K562 (cell line): Measurements from ENCODE around the gene CLDN34.

ENCODE experiments used
- BRF1 ChIP-seq: IDR thresholded peaks from 3 replicates; pipeline ENCODE4 v1.6.1; 2011; ENCODE audit warnings: borderline replicate concordance, mild to moderate bottlenecking; ENCODE audit not compliant: insufficient read length; ENCODE audit errors: extremely low read depth
- ETV5 ChIP-seq: sonication (generic); formaldehyde crosslinking; IDR thresholded peaks from 2 replicates; pipeline ENCODE4 v1.4.0; 2020; ENCODE audit warnings: low read depth, mild to moderate bottlenecking, missing genetic modification reagents
- PATZ1 ChIP-seq: fragments of 250-450 bp; sonication (Bioruptor Pico); IDR thresholded peaks from 2 replicates; pipeline ENCODE4 v1.5.0; 2020; ENCODE audit warnings: mild to moderate bottlenecking, borderline replicate concordance
- SP1 ChIP-seq: sonication (generic); formaldehyde crosslinking; IDR thresholded peaks from 2 replicates; pipeline ENCODE4 v1.8.1; 2022; ENCODE audit warnings: mild to moderate bottlenecking, missing genetic modification reagents
- TEAD4 ChIP-seq, 2 experiments: sonication (generic) in 1 of 2; formaldehyde crosslinking in 1 of 2; IDR thresholded peaks; 2 replicates each; pipeline versions ENCODE4 v1.6.1 to v1.8.0; 2012 to 2022; ENCODE audit warnings: borderline replicate concordance in 1 of 2, inconsistent platforms in 1 of 2, low read length in 1 of 2, mild to moderate bottlenecking in 1 of 2, missing genetic modification reagents in 1 of 2
- TF ChIP-seq, protein P1 (sequence below): fragments of 250-450 bp; sonication (Bioruptor Pico); IDR thresholded peaks from 2 replicates; pipeline ENCODE4 v1.6.1; 2021; ENCODE audit warnings: mild to moderate bottlenecking
- TF ChIP-seq, protein P2 (sequence below), 2 experiments: fragments of 450-650 bp in 1 of 2; IDR thresholded peaks; 2 replicates each; pipeline ENCODE4 v1.6.1; 2011 to 2017; ENCODE audit warnings: low read depth in 2 of 2, antibody characterized with exemption in 1 of 2, borderline replicate concordance in 1 of 2, low read length in 1 of 2, mild to moderate bottlenecking in 1 of 2, mixed read lengths in 1 of 2; ENCODE audit not compliant: control insufficient read depth in 1 of 2

GRCh38 chrX:10015723-10016518 is 48.8 kb downstream of the CLDN34 start:
- TF ChIP-seq BRF1 = no peak
- TF ChIP-seq, protein P1, sequence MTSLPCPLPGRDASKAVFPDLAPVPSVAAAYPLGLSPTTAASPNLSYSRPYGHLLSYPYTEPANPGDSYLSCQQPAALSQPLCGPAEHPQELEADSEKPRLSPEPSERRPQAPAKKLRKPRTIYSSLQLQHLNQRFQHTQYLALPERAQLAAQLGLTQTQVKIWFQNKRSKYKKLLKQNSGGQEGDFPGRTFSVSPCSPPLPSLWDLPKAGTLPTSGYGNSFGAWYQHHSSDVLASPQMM (CRISPR knock-in tag) = no peak
- TF ChIP-seq PATZ1 = no peak
- TF ChIP-seq SP1 = no peak
- no peak for TF ChIP-seq TEAD4 (IDR thresholded peaks at IDR 0.05; ENCODE audit: low read length)
- TF ChIP-seq TEAD4 (CRISPR knock-in tag; IDR thresholded peaks at IDR 0.05; ENCODE audit: borderline replicate concordance) = no peak
- TF ChIP-seq ETV5 (CRISPR knock-in tag) = no peak
- TF ChIP-seq, protein P2, sequence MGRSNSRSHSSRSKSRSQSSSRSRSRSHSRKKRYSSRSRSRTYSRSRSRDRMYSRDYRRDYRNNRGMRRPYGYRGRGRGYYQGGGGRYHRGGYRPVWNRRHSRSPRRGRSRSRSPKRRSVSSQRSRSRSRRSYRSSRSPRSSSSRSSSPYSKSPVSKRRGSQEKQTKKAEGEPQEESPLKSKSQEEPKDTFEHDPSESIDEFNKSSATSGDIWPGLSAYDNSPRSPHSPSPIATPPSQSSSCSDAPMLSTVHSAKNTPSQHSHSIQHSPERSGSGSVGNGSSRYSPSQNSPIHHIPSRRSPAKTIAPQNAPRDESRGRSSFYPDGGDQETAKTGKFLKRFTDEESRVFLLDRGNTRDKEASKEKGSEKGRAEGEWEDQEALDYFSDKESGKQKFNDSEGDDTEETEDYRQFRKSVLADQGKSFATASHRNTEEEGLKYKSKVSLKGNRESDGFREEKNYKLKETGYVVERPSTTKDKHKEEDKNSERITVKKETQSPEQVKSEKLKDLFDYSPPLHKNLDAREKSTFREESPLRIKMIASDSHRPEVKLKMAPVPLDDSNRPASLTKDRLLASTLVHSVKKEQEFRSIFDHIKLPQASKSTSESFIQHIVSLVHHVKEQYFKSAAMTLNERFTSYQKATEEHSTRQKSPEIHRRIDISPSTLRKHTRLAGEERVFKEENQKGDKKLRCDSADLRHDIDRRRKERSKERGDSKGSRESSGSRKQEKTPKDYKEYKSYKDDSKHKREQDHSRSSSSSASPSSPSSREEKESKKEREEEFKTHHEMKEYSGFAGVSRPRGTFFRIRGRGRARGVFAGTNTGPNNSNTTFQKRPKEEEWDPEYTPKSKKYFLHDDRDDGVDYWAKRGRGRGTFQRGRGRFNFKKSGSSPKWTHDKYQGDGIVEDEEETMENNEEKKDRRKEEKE (IDR thresholded peaks at IDR 0.05; ENCODE audit: borderline replicate concordance in 1 of 2, control insufficient read depth in 1 of 2, low read depth in 2 of 2, low read length in 1 of 2) = no peak
